ENCODE measurements around the gene SRSF6.

DNA sequence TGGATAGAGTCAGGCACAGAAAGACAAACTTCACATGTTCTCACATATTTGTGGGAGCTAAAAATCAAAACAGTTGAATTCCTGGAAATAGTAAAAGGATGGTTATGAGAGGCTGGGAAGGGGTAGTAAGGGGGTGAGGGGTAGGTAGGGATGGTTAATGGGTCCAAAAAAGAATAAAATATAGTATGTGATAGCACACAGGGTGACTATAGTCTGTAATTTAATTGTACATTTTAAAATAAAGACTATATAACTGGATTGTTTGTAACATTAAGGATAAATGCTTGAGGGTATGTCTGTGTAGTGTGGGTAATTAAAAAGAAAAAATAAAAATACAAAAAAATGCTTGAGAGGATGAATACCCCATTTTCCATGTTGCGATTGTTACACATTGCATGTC is 9.9 kb downstream of the SRSF6 start:
- TF ChIP-seq, protein P1, sequence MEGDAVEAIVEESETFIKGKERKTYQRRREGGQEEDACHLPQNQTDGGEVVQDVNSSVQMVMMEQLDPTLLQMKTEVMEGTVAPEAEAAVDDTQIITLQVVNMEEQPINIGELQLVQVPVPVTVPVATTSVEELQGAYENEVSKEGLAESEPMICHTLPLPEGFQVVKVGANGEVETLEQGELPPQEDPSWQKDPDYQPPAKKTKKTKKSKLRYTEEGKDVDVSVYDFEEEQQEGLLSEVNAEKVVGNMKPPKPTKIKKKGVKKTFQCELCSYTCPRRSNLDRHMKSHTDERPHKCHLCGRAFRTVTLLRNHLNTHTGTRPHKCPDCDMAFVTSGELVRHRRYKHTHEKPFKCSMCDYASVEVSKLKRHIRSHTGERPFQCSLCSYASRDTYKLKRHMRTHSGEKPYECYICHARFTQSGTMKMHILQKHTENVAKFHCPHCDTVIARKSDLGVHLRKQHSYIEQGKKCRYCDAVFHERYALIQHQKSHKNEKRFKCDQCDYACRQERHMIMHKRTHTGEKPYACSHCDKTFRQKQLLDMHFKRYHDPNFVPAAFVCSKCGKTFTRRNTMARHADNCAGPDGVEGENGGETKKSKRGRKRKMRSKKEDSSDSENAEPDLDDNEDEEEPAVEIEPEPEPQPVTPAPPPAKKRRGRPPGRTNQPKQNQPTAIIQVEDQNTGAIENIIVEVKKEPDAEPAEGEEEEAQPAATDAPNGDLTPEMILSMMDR (conservative IDR thresholded peaks at IDR 0.05; ENCODE audit: low read depth, low read length), result no peak
- TF ChIP-seq, protein P2, sequence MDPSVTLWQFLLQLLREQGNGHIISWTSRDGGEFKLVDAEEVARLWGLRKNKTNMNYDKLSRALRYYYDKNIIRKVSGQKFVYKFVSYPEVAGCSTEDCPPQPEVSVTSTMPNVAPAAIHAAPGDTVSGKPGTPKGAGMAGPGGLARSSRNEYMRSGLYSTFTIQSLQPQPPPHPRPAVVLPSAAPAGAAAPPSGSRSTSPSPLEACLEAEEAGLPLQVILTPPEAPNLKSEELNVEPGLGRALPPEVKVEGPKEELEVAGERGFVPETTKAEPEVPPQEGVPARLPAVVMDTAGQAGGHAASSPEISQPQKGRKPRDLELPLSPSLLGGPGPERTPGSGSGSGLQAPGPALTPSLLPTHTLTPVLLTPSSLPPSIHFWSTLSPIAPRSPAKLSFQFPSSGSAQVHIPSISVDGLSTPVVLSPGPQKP (IDR thresholded peaks at IDR 0.05; ENCODE audit: borderline replicate concordance, low read depth, low read length), result no peak
- no peak for TF ChIP-seq RAD21 (IDR thresholded peaks at IDR 0.05; ENCODE audit: low read length)
- TF ChIP-seq POLR2A (IDR thresholded peaks at IDR 0.05; ENCODE audit: low read depth, low read length), result no peak
